ENCODE results near the gene ITPRID1. TPM values are rescaled to one million over a fixed set of nuclear protein-coding genes. Genes with fewer than 3 reads are reported as not detected.
"Not testable (repeated sequence)": the region's sequence is repeated elsewhere in the genome, so short reads cannot be mapped to it uniquely, and the experiment has no call there.

Gene ITPRID1
- total RNA-seq, 1 donor from 2014 or later, result not detected

- DNase-seq (ENCODE audit: extremely low read depth, low read depth, low spot score), result no peak
Measured at GRCh38 chr7:31512166-31512565, 1.7 kb upstream of the ITPRID1 start.

GRCh38 chr7:31516680-31517502, 3.0 kb downstream of the ITPRID1 start:
- DNase-seq (ENCODE audit: extremely low read depth, low read depth, low spot score), result no peak

GRCh38 chr7:31517513-31517912, 3.6 kb downstream of the ITPRID1 start:
- DNase-seq (ENCODE audit: extremely low read depth, low read depth, low spot score), result no peak

GRCh38 chr7:31518766-31519165, 4.9 kb downstream of the ITPRID1 start:
- no peak for DNase-seq (ENCODE audit: extremely low read depth, low read depth, low spot score)

- no peak for DNase-seq (ENCODE audit: extremely low read depth, low read depth, low spot score)
Measured at GRCh38 chr7:31521336-31522010, 7.6 kb downstream of the ITPRID1 start.

GRCh38 chr7:31526864-31527263, 13.0 kb downstream of the ITPRID1 start:
- DNase-seq (ENCODE audit: extremely low read depth, low read depth, low spot score), result no peak

- no peak for DNase-seq (ENCODE audit: extremely low read depth, low read depth, low spot score)
Measured at GRCh38 chr7:31529103-31529502, 15.2 kb downstream of the ITPRID1 start.

GRCh38 chr7:31540651-31541185, 26.8 kb downstream of the ITPRID1 start:
- not testable (repeated sequence) for DNase-seq (ENCODE audit: extremely low read depth, low read depth, low spot score)

- no peak for DNase-seq (ENCODE audit: extremely low read depth, low read depth, low spot score)
Measured at GRCh38 chr7:31545549-31545948, 31.7 kb downstream of the ITPRID1 start.

- no peak for DNase-seq (ENCODE audit: extremely low read depth, low read depth, low spot score)
Measured at GRCh38 chr7:31549611-31550010, 35.7 kb downstream of the ITPRID1 start.

GRCh38 chr7:31550432-31550831, 36.5 kb downstream of the ITPRID1 start:
- DNase-seq (ENCODE audit: extremely low read depth, low read depth, low spot score), result no peak

- no peak for DNase-seq (ENCODE audit: extremely low read depth, low read depth, low spot score)
Measured at GRCh38 chr7:31553661-31554081, 39.8 kb downstream of the ITPRID1 start.

GRCh38 chr7:31562002-31562401, 48.1 kb downstream of the ITPRID1 start:
- no peak for DNase-seq (ENCODE audit: extremely low read depth, low read depth, low spot score)

- no peak for DNase-seq (ENCODE audit: extremely low read depth, low read depth, low spot score)
Measured at GRCh38 chr7:31563522-31563921, 49.6 kb downstream of the ITPRID1 start.

- DNase-seq (ENCODE audit: extremely low read depth, low read depth, low spot score), result no peak
Measured at GRCh38 chr7:31563951-31564350, 50.1 kb downstream of the ITPRID1 start.

GRCh38 chr7:31564661-31565060, 50.8 kb downstream of the ITPRID1 start:
- DNase-seq (ENCODE audit: extremely low read depth, low read depth, low spot score), result no peak

GRCh38 chr7:31569528-31569927, 55.6 kb downstream of the ITPRID1 start:
- DNase-seq (ENCODE audit: extremely low read depth, low read depth, low spot score), result no peak

- DNase-seq (ENCODE audit: extremely low read depth, low read depth, low spot score), result no peak
Measured at GRCh38 chr7:31583526-31583925, 69.6 kb downstream of the ITPRID1 start.

GRCh38 chr7:31583942-31584341, 70.1 kb downstream of the ITPRID1 start:
- DNase-seq (ENCODE audit: extremely low read depth, low read depth, low spot score), result no peak

- DNase-seq (ENCODE audit: extremely low read depth, low read depth, low spot score), result no peak
Measured at GRCh38 chr7:31595390-31595789, 81.5 kb downstream of the ITPRID1 start.

GRCh38 chr7:31602041-31602625, 88.2 kb downstream of the ITPRID1 start:
- no peak for DNase-seq (ENCODE audit: extremely low read depth, low read depth, low spot score)
